AG04450 (cell line): ENCODE data around the gene SLC16A14. TPM values are rescaled to one million over a fixed set of nuclear protein-coding genes. Genes with fewer than 3 reads are reported as not detected.
A peak's percentile ranks its signal among the peaks of the same experiment; 100 is the strongest.

Source experiments
- CTCF ChIA-PET: fragments of 300-600, 350-600 bp; formaldehyde crosslinking; extraction: SDS; loops from one replicate; lab custom pipeline; 2022; ENCODE audit warnings: antibody characterized with exemption, inconsistent platforms; lab: Charles Lee
- POLR2A ChIA-PET: fragments of 350-600 bp; formaldehyde crosslinking; extraction: SDS; loops from one replicate; lab custom pipeline; 2021; ENCODE audit warnings: antibody characterized with exemption, inconsistent platforms; lab: Yijun Ruan, JAX
- DNase-seq: peaks from one replicate; pipeline ENCODE4 v3.0.0-alpha.2; 2011; ENCODE audit warnings: low read depth, low spot score
- H3K27ac ChIP-seq: one replicate; pipeline ENCODE4 v1.5.1; 2012; ENCODE audit warnings: low read depth, low read length, control low read depth
- H3K27me3 ChIP-seq: one replicate; pipeline ENCODE4 v1.6.0; 2012; ENCODE audit warnings: low read length; ENCODE audit not compliant: control insufficient read depth, insufficient read depth
- H3K4me3 ChIP-seq: 2 replicates; pipeline ENCODE4 v1.5.1; 2011; ENCODE audit warnings: mild to moderate bottlenecking, low read depth, low read length, control low read depth
- H3K9me3 ChIP-seq: 2 replicates; pipeline ENCODE4 v1.5.1; 2012; ENCODE audit warnings: low read length; ENCODE audit not compliant: control insufficient read depth, insufficient read depth
- polyA plus RNA-seq: library from polyadenylated mRNA; depleted of rRNA; stranded (reverse); fragments of >200 nt; gene quantifications from 2 replicates; pipeline ENCODE4 v1.2.3, GENCODE V29; 2011
- TF ChIP-seq, protein P1 (sequence below): IDR thresholded peaks from 2 replicates; pipeline ENCODE4 v1.5.1; 2011; ENCODE audit warnings: low read depth, low read length, control low read depth, inconsistent platforms

The SLC16A14 gene
- polyA plus RNA-seq, 1 experiment: 2.7 TPM

DNA sequence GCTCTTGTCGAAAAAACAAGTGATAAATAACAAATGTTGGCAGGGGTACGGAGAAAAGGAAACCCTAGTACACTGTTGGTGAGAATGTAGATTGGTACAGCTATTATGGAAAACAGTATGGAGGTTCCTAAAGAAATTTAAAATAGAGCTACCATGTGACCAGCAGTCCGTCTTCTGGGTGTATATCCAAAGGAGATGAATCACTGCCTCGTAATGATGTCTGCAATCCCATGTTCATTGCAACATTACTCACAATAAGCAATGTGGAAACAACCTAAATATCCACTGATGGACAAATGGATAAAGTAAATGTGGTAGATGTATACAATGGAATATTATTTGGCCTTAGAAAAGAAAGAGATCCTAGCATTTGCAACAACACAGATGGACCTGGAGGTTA lies 50.6 kb downstream of the SLC16A14 start:
- TF ChIP-seq, protein P1, sequence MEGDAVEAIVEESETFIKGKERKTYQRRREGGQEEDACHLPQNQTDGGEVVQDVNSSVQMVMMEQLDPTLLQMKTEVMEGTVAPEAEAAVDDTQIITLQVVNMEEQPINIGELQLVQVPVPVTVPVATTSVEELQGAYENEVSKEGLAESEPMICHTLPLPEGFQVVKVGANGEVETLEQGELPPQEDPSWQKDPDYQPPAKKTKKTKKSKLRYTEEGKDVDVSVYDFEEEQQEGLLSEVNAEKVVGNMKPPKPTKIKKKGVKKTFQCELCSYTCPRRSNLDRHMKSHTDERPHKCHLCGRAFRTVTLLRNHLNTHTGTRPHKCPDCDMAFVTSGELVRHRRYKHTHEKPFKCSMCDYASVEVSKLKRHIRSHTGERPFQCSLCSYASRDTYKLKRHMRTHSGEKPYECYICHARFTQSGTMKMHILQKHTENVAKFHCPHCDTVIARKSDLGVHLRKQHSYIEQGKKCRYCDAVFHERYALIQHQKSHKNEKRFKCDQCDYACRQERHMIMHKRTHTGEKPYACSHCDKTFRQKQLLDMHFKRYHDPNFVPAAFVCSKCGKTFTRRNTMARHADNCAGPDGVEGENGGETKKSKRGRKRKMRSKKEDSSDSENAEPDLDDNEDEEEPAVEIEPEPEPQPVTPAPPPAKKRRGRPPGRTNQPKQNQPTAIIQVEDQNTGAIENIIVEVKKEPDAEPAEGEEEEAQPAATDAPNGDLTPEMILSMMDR: no peak
- Histone ChIP-seq H3K4me3 (no peak overlapping the region), H3K27me3 (no peaks in the 10 kb centered on the region), H3K9me3 (no peaks in the 10 kb centered on the region), H3K27ac (no peak overlapping the region)
- ChIA-PET POLR2A (interaction anchor here (0.6 kb wide), 1 partner anchor 142 kb away, joined by 7 read pairs; no protein-coding TSS in a partner anchor), CTCF (interaction anchor here (1.2 to 1.8 kb wide), 2 partner anchors 10 to 12 kb away, joined by 3 to 7 read pairs; no protein-coding TSS in a partner anchor)
- DNase-seq: peak; percentile 55

- H3K9me3 ChIP-seq: no peaks in the 10 kb centered on the region
- H3K27me3 ChIP-seq: no peaks in the 10 kb centered on the region
- TF ChIP-seq, protein P1: no peak
- ChIA-PET CTCF (interaction anchor here (0.7 to 1.8 kb wide), 3 partner anchors 8 to 143 kb away, joined by 4 to 7 read pairs (median 6); partner anchors contain the start of gene SLC16A14), POLR2A (no interaction called here)
- DNase-seq: no peak
- H3K27ac ChIP-seq: no peak overlapping the region
- no peak overlapping the region for H3K4me3 ChIP-seq
These were observed 51.9 kb downstream of the SLC16A14 start for GRCh38 chr2:230016844-230017243.

GRCh38 chr2:230012267-230012884 lies 56.3 kb downstream of the SLC16A14 start:
- no peaks in the 10 kb centered on the region for H3K27me3 ChIP-seq
- no peak for DNase-seq
- TF ChIP-seq, protein P1: no peak
- peak overlapping the region; percentile 60 for H3K27ac ChIP-seq
- no peak overlapping the region for H3K4me3 ChIP-seq
- ChIA-PET CTCF (interaction anchor here (1.7 to 3.2 kb wide), 3 partner anchors 10 to 147 kb away, joined by 6 to 39 read pairs (median 14); no protein-coding TSS in a partner anchor), POLR2A (interaction anchor here (0.7 kb wide), 1 partner anchor 727 kb away, joined by 3 read pairs; no protein-coding TSS in a partner anchor)
- no peaks in the 10 kb centered on the region for H3K9me3 ChIP-seq

DNA sequence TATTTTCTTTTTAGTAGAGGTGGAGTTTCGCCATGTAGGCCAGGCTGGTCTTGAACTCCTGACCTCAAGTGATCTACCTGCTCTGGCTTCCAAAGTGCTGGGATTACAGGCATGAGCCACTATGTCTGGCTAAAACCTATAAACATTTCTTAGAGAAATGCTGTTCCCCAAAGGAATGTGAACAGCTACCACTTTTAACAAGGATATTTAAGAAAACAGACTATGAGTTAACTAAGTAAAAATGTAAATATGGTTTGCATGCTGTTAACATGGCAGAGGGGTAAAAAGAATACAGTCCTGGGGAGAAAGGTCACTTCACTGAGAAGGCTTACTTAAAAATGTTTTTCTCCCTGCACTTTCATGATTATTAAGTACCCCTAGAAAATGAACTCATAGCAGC lies 57.1 kb downstream of the SLC16A14 start:
- Histone ChIP-seq H3K27ac (peak overlapping the region; percentile 54), H3K4me3 (no peak overlapping the region), H3K9me3 (no peaks in the 10 kb centered on the region), H3K27me3 (no peaks in the 10 kb centered on the region)
- TF ChIP-seq, protein P1: no peak
- POLR2A ChIA-PET: interaction anchor here (0.6 to 0.7 kb wide), 3 partner anchors 604 to 782 kb away, joined by 3 to 8 read pairs (median 5); no protein-coding TSS in a partner anchor
- CTCF ChIA-PET: interaction anchor here (1.3 to 3.2 kb wide), 2 partner anchors 56 to 148 kb away, joined by 3 to 39 read pairs; no protein-coding TSS in a partner anchor
- peak; percentile 52 for DNase-seq

DNA sequence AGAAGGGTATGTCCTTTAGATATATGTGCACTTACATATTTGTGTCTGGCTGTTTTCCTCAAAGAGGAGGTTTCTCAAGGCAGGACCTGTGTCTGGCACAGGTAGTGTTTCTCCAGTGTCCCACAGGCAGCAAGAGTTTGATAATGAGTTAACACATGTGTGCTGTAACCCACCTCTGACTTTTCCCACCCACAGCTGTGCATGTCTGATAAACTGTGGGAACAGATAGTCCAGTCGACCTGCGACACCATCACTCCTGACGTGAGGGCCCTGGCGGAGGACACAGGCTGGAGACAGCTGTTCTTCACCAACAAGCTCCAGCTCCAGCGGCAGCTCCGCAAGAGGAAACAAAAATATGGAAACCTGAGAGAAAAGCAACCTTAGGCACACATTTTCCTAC lies 58.2 kb downstream of the SLC16A14 start:
- TF ChIP-seq, protein P1: no peak
- no peak for DNase-seq
- Histone ChIP-seq H3K27ac (no peak overlapping the region), H3K27me3 (no peaks in the 10 kb centered on the region), H3K4me3 (no peak overlapping the region), H3K9me3 (no peaks in the 10 kb centered on the region)
- ChIA-PET CTCF (interaction anchor here (1.3 to 3.2 kb wide), 2 partner anchors 57 to 149 kb away, joined by 3 to 39 read pairs; no protein-coding TSS in a partner anchor), POLR2A (no interaction called here)
